Ureter (tissue), 1 donor: ENCODE measurements around the gene HSFX4. TPM values are rescaled to one million over a fixed set of nuclear protein-coding genes. Genes with fewer than 3 reads are reported as not detected.

Experiments used
- total RNA-seq: library from RNA; stranded (reverse); gene quantifications from one replicate; pipeline ENCODE4 v1.2.4, GENCODE V29; 2023
- donor health status: DM: yes; HTN: yes; CAD: no.

Gene HSFX4
- total RNA-seq, 1 donor from 2014 or later: not detected

Other genes starting within 250 kb of the HSFX4 start
- gene MAGEA11, start 217.5 kb upstream of the HSFX4 start, total RNA-seq: 0.10 TPM
- gene HSFX1, start 155.5 kb upstream of the HSFX4 start, total RNA-seq: 2.5 TPM
- gene MAGEA9, start 147.6 kb upstream of the HSFX4 start, total RNA-seq: not detected
- gene MAGEA8, start 48.4 kb upstream of the HSFX4 start, total RNA-seq: not detected
- gene EOLA2, start 8.9 kb downstream of the HSFX4 start, total RNA-seq: 53.3 TPM